ENCODE data around the gene AFF1.
"Not testable (repeated sequence)": the region's sequence is repeated elsewhere in the genome, so short reads cannot be mapped to it uniquely, and the experiment has no call there.

The AFF1 gene

GRCh38 chr4:87133183-87133582 lies 198.4 kb downstream of the AFF1 start:
- DNase-seq (ENCODE audit: low read depth), result no peak
- TF ChIP-seq CTCF (IDR thresholded peaks at IDR 0.05; ENCODE audit: control insufficient read depth, insufficient read depth, low read depth, low read length, missing control alignments), result no peak
- H3K4me3 ChIP-seq (ENCODE audit: control insufficient read depth, low read depth, low read length), result no peak overlapping the region

GRCh38 chr4:87134122-87134521 lies 199.3 kb downstream of the AFF1 start:
- no peak for TF ChIP-seq CTCF (IDR thresholded peaks at IDR 0.05; ENCODE audit: control insufficient read depth, insufficient read depth, low read depth, low read length, missing control alignments)
- DNase-seq (ENCODE audit: low read depth), result no peak
- no peak overlapping the region for H3K4me3 ChIP-seq (ENCODE audit: control insufficient read depth, low read depth, low read length)

- DNase-seq (ENCODE audit: low read depth), result no peak
- H3K4me3 ChIP-seq (ENCODE audit: control insufficient read depth, low read depth, low read length), result no peak overlapping the region
- TF ChIP-seq CTCF (IDR thresholded peaks at IDR 0.05; ENCODE audit: control insufficient read depth, insufficient read depth, low read depth, low read length, missing control alignments), result no peak
Measured at GRCh38 chr4:87141428-87141827, 206.6 kb downstream of the AFF1 start.

GRCh38 chr4:87144356-87144755 lies 209.5 kb downstream of the AFF1 start:
- DNase-seq (ENCODE audit: low read depth), result no peak
- H3K4me3 ChIP-seq (ENCODE audit: control insufficient read depth, low read depth, low read length), result no peak overlapping the region
- TF ChIP-seq CTCF (IDR thresholded peaks at IDR 0.05; ENCODE audit: control insufficient read depth, insufficient read depth, low read depth, low read length, missing control alignments), result no peak

GRCh38 chr4:87145934-87146333 lies 211.1 kb downstream of the AFF1 start:
- DNase-seq (ENCODE audit: low read depth), result not testable (repeated sequence)

GRCh38 chr4:87147116-87147515 lies 212.3 kb downstream of the AFF1 start:
- H3K4me3 ChIP-seq (ENCODE audit: control insufficient read depth, low read depth, low read length), result no peak overlapping the region
- TF ChIP-seq CTCF (IDR thresholded peaks at IDR 0.05; ENCODE audit: control insufficient read depth, insufficient read depth, low read depth, low read length, missing control alignments), result no peak
- no peak for DNase-seq (ENCODE audit: low read depth)

More at GRCh38 chr4:87145934-87146333, 211.1 kb downstream of the AFF1 start:
- H3K4me3 ChIP-seq (ENCODE audit: control insufficient read depth, low read depth, low read length), result not testable (repeated sequence)

GRCh38 chr4:87150498-87151261 lies 215.9 kb downstream of the AFF1 start:
- TF ChIP-seq CTCF (IDR thresholded peaks at IDR 0.05; ENCODE audit: control insufficient read depth, insufficient read depth, low read depth, low read length, missing control alignments), result peak; percentile 81
- peak; percentile 34 for DNase-seq (ENCODE audit: low read depth)
- H3K4me3 ChIP-seq (ENCODE audit: control insufficient read depth, low read depth, low read length), result no peak overlapping the region

Measured in AG09309 (cell line).